ENCODE results near the gene SBF1.
"Not testable (repeated sequence)": the region's sequence is repeated elsewhere in the genome, so short reads cannot be mapped to it uniquely, and the experiment has no call there.

SBF1 gene

DNA sequence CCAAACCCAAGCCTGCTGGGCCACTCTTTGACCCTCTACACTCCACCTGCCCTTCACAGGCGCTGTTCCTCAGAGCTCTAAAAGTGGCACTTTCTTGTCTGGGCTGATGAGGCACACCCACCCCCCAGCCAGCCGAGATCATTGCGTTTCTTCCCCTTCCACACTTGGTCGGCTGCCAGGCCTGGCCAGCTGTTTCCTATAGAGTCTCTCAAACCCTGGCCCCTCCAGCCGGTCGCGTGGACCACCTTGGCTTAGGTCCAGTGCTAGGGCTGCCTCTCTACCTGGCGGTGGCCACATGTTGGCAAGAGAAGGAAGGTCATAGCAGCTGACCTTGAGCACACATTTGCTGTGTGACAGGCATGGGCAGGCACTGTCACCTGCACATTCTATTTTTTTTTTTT lies 71.1 kb downstream of the SBF1 start:
- DNase-seq (ENCODE audit: low read depth, low spot score) = no peak
- Histone ChIP-seq H3K27ac (no peak overlapping the region), H3K4me3 (no peak overlapping the region), H3K9me3 (ENCODE audit: low read depth, low read length) (no peaks in the 10 kb centered on the region), H3K9ac (ENCODE audit: insufficient read length) (no peak overlapping the region), H3K36me3 (ENCODE audit: insufficient read depth, low read length) (peaks cover 11% of the 10 kb centered on the region; the same call in 1 of the 2 replicates)
- TF ChIP-seq FOXP2 (optimal IDR thresholded peaks at IDR 0.05; ENCODE audit: control extremely low read depth, extremely low read length, insufficient read depth) = no peak
- TF ChIP-seq POLR2AphosphoS5 (IDR thresholded peaks at IDR 0.05; ENCODE audit: borderline replicate concordance, low read depth, low read length) = no peak
- TF ChIP-seq EZH2 (IDR thresholded peaks at IDR 0.05) = no peak

DNA sequence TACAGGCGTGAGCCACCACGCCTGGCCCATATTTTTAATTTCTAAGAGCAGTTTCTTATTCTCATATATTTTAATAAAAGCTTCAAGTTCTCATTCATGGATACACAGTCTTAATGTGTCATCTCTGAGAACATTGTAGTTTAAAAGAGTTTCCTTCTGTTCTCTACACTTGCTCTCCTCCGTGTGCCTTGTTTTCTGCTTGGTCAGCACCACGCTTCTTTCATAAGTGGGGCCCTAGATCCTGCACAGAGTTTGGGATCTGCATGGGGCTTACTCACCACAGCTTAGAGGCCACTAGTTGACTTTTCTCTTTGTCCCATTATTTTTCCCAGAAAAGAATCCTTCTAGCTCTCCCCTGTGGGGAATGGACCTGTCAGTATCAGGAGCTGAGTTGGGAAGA lies 72.9 kb downstream of the SBF1 start:
- no peak for TF ChIP-seq POLR2AphosphoS5 (IDR thresholded peaks at IDR 0.05; ENCODE audit: borderline replicate concordance, low read depth, low read length)
- TF ChIP-seq EZH2 (IDR thresholded peaks at IDR 0.05) = no peak
- TF ChIP-seq FOXP2 (optimal IDR thresholded peaks at IDR 0.05; ENCODE audit: control extremely low read depth, extremely low read length, insufficient read depth) = no peak
- Histone ChIP-seq H3K9ac (ENCODE audit: insufficient read length) (peak overlapping the region; percentile 9), H3K27ac (peak overlapping the region; percentile 33; the same call in 1 of the 2 replicates), H3K36me3 (ENCODE audit: insufficient read depth, low read length) (peaks cover 9% of the 10 kb centered on the region; the same call in 1 of the 2 replicates), H3K9me3 (ENCODE audit: low read depth, low read length) (no peaks in the 10 kb centered on the region), H3K4me3 (no peak overlapping the region)
- no peak for DNase-seq (ENCODE audit: low read depth, low spot score)

DNA sequence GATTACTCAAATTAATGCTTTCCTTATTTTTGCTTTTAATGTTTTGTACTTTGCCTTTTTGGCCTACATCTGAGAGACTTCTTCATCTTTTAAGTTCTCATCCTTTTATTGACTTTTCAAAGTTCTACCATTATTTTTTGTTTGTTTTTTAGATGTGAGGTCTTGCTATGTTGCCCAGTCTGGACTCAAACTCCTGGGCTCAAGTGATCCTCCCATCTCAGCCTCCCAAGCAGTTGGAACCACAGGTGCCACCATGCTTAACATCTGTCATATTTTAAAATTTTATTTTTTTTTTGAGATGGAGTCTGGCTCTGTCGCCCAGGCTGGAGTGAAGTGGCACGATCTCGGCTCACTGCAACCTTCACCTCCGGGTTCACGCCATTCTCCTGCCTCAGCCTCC lies 73.9 kb downstream of the SBF1 start:
- no peak for DNase-seq (ENCODE audit: low read depth, low spot score)
- Histone ChIP-seq H3K9me3 (ENCODE audit: low read depth, low read length) (no peaks in the 10 kb centered on the region), H3K36me3 (ENCODE audit: insufficient read depth, low read length) (peaks cover 3% of the 10 kb centered on the region; the same call in 1 of the 2 replicates), H3K9ac (ENCODE audit: insufficient read length) (no peak overlapping the region), H3K27ac (peak overlapping the region; percentile 31; the same call in 1 of the 2 replicates), H3K4me3 (no peak overlapping the region)
- no peak for TF ChIP-seq POLR2AphosphoS5 (IDR thresholded peaks at IDR 0.05; ENCODE audit: borderline replicate concordance, low read depth, low read length)
- no peak for TF ChIP-seq EZH2 (IDR thresholded peaks at IDR 0.05)
- no peak for TF ChIP-seq FOXP2 (optimal IDR thresholded peaks at IDR 0.05; ENCODE audit: control extremely low read depth, extremely low read length, insufficient read depth)

DNA sequence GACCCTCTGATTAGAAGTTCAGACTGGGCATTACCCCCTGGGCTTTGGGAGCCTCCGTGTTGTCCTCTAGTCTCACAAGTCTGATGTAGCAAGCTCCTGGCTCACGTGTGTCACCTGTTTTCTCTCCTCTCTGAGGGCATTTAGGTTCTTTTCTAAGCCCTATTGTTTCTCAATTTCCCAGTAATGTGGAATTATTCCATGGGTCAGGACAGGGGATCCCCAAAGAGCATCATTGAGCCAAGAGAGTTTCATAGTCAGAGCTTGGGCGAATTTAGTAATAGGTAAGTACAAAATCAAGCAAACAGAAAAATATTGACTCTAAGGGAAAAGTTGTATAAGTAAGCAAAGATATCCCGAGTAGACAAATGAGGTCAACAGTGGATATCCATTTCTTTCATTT lies 74.4 kb downstream of the SBF1 start:
- Histone ChIP-seq H3K4me3 (no peak overlapping the region), H3K9ac (ENCODE audit: insufficient read length) (no peak overlapping the region), H3K27ac (no peak overlapping the region), H3K9me3 (ENCODE audit: low read depth, low read length) (no peaks in the 10 kb centered on the region), H3K36me3 (ENCODE audit: insufficient read depth, low read length) (peaks cover 3% of the 10 kb centered on the region; the same call in 1 of the 2 replicates)
- no peak for DNase-seq (ENCODE audit: low read depth, low spot score)
- no peak for TF ChIP-seq EZH2 (IDR thresholded peaks at IDR 0.05)
- TF ChIP-seq POLR2AphosphoS5 (IDR thresholded peaks at IDR 0.05; ENCODE audit: borderline replicate concordance, low read depth, low read length) = no peak
- TF ChIP-seq FOXP2 (optimal IDR thresholded peaks at IDR 0.05; ENCODE audit: control extremely low read depth, extremely low read length, insufficient read depth) = no peak

DNA sequence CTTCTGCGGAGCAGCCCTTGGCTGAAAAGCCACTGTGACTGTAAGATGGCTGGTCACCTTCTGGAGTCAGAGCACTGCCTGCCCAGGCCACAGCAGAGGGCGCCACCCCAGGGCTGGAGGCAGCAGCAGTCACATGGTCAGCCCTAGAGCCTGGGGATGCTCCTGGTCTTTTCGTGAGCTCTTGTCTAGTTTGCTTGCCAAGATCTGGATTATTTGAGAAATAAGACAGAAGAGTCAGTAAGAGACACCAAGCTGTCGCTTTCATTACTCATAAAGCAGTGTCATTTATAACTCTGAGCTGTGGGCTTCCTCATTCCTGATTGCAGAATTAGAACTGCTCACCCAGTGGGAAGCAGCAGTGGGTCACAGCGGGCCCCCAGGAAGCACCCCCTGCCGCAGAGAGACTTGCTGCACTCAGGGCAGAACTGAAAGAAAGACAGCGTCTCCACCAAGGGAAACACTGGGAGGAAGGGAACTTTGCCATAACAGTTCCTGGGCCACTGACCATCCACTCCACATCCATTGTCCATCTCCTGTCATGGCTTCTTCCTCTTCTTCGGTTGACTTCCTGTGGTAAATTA lies 75.0 kb downstream of the SBF1 start:
- no peak overlapping the region for H3K9ac ChIP-seq (ENCODE audit: insufficient read length)
- no peaks in the 10 kb centered on the region for H3K9me3 ChIP-seq (ENCODE audit: low read depth, low read length)
- TF ChIP-seq POLR2AphosphoS5 (IDR thresholded peaks at IDR 0.05; ENCODE audit: borderline replicate concordance, low read depth, low read length) (no peak), FOXP2 (optimal IDR thresholded peaks at IDR 0.05; ENCODE audit: control extremely low read depth, extremely low read length, insufficient read depth) (no peak), EZH2 (IDR thresholded peaks at IDR 0.05) (no peak)
- peak overlapping the region; percentile 36; the same call in 1 of the 2 replicates for H3K27ac ChIP-seq
- no peak for DNase-seq (ENCODE audit: low read depth, low spot score)
- no peak overlapping the region for H3K4me3 ChIP-seq
- peaks cover 8% of the 10 kb centered on the region; the same call in 1 of the 2 replicates for H3K36me3 ChIP-seq (ENCODE audit: insufficient read depth, low read length)

DNA sequence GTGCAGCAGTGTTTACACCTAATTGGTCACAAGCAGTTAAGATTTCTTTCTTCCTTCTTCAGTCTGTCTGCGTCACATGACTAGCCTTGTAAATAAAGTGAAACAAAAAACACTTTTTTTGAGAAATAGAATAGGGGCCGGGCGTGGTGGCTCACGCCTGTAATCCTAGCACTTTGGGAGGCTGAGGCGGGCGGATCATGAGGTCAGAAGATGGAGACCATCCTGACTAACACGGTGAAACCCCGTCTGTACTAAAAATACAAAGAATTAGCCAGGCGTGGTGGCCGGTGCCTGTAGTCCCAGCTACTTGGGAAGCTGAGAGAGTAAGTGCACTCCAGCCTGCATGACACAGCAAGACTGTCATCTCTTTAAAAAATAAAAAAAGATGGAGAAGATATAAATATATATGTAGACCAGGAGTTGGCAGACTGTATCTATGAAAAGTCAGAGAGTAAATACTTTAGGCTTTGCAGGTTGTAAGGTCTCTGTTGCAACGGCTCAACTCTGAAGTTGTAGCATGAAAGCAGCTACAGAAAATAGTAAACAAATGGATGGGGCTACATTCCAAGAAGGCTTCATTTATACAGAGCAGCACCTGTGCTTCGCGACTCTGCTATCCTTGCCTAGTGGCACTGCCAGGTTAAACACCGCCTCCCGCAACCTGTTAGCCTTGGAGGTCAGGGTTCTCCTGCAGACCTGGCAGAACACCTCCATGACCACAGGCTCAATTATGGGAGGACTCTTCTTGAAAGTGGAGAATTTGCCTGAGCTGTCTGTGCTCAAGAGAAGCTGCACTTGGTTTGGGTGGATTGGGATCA lies 75.8 kb downstream of the SBF1 start:
- H3K9ac ChIP-seq (ENCODE audit: insufficient read length) = no peak overlapping the region
- DNase-seq (ENCODE audit: low read depth, low spot score) = no peak
- TF ChIP-seq EZH2 (IDR thresholded peaks at IDR 0.05) = no peak
- TF ChIP-seq POLR2AphosphoS5 (IDR thresholded peaks at IDR 0.05; ENCODE audit: borderline replicate concordance, low read depth, low read length) = no peak
- H3K4me3 ChIP-seq = no peak overlapping the region
- H3K36me3 ChIP-seq (ENCODE audit: insufficient read depth, low read length) = peaks cover 11% of the 10 kb centered on the region
- peak overlapping the region; percentile 31; the same call in 1 of the 2 replicates for H3K27ac ChIP-seq
- no peaks in the 10 kb centered on the region for H3K9me3 ChIP-seq (ENCODE audit: low read depth, low read length)

DNA sequence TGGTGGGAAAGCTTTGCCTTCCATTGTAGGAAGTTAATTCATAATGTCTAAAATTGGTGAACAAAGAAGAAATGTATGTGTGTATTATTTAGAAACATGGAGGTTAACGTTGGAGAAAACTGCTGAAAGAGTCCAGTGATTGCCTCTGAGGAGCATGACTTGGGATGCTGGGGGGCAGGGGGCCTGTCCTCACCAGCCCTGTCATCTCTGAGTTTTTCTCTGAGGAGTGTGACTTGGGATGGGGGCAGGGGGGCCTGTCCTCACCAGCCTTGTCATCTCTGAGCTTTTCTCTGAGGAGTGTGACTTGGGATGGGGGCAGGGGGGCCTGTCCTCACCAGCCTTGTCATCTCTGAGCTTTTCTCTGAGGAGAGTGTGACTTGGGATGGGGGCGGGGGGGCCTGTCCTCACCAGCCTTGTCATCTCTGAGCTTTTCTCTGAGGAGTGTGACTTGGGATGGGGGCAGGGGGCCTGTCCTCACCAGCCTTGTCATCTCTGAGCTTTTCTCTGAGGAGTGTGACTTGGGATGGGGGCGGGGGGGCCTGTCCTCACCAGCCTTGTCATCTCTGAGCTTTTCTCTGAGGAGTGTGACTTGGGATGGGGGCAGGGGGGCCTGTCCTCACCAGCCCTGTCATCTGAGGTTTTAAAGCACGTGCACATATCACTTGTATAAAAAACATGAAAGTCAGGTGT lies 77.3 kb downstream of the SBF1 start:
- not testable (repeated sequence) for H3K27ac ChIP-seq; H3K4me3 ChIP-seq; DNase-seq (ENCODE audit: low read depth, low spot score); H3K9ac ChIP-seq (ENCODE audit: insufficient read length); H3K9me3 ChIP-seq (ENCODE audit: low read depth, low read length)
- H3K36me3 ChIP-seq (ENCODE audit: insufficient read depth, low read length) = peaks cover 22% of the 10 kb centered on the region

DNA sequence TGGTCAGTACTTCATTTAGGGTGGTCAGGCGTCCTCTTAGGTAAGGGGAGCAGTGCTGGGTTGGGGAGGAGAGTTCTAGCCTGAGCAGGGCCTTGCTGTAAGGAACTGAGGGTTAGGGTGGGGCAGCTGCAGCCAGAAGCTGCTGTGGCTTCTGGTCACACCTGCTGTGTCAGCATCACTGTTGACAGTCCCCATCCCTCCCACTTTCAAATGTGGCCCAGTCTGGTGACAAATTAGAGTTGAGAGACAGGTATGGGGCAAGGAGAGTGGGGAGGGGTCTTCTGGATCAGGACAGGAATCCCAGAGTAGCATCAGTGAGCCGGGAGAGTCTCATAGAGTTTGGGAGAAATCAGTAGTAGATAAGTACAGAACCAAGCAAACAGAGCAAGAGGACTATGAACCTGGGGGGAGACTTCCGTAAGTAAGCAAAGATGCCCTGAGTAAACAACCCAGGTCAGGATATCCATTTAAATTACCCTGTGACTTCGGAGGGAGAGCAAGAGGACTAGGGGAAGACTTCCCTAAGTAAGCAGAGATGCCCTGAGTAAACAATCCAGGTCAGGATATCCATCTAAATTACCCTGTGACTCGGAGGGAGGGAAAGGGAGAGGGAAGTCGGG lies 78.0 kb downstream of the SBF1 start:
- H3K9me3 ChIP-seq (ENCODE audit: low read depth, low read length) = no peaks in the 10 kb centered on the region
- no peak for DNase-seq (ENCODE audit: low read depth, low spot score)
- H3K4me3 ChIP-seq = no peak overlapping the region
- no peak overlapping the region for H3K27ac ChIP-seq
- no peak for TF ChIP-seq FOXP2 (optimal IDR thresholded peaks at IDR 0.05; ENCODE audit: control extremely low read depth, extremely low read length, insufficient read depth)
- TF ChIP-seq EZH2 (IDR thresholded peaks at IDR 0.05) = no peak
- TF ChIP-seq POLR2AphosphoS5 (IDR thresholded peaks at IDR 0.05; ENCODE audit: borderline replicate concordance, low read depth, low read length) = no peak
- no peak overlapping the region for H3K9ac ChIP-seq (ENCODE audit: insufficient read length)
- H3K36me3 ChIP-seq (ENCODE audit: insufficient read depth, low read length) = peaks cover 22% of the 10 kb centered on the region

All from SK-N-MC (cell line).